Measurements from ENCODE around the gene KLHDC8B.

KLHDC8B gene

DNA sequence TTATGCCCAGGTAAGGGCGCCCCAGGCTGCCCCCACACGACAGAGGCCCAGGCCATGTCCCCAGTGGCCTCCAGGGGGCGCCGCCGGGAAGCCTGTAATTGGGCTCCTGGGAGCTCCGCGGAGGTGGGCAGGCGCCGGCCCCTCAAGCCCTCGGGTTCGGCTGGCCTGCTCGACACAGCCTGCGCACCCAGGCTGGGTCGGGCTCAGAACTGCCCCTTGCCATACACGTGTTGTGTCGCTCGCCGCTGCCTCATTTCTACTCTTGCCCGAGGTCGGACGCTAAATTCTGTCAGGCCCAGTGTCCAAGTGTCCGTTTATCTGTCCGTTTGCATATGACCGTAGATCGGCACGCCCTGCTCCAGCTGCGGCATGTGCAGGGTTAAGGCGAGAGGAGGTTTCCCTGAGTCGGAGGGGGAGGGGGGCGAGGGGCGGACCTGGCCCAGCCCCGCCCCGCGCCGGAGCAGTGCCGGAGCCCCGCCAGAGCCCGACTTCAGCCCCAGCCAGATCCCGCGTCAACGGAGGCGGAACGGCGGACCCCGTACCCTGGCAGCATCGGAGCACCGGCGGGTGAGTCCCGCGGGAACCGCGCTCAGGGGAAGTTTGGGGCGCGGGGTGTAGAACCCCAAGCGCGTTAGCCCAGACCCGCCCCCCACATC lies at the start of gene KLHDC8B:
KLHDC8B (plus strand) TSS at position 480 of the 656 bp plus-strand sequence. CDS start 1,172 bp downstream, outside the sequence.
- DNase-seq: peak; percentile 67

DNA sequence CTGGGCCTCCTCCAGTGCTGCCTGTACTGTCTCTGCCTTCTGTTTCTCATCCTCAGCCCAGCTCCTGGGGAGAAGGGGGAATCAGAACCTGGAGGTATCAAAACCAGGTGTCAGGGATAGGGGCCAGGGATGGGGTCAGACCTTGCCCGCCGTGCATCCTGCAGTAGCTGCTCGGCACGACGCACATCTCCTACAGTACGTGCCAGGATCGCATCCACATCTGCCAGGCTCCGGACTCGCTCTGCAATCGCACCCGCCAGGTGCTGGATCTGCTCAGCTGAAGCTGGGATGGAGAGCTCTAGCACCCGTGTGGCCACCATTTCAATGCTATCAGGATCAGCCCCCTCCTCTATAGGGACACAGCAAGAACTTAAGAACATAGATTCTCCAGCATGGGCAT lies 49.4 kb upstream of the KLHDC8B start:
- no peak for DNase-seq

DNA sequence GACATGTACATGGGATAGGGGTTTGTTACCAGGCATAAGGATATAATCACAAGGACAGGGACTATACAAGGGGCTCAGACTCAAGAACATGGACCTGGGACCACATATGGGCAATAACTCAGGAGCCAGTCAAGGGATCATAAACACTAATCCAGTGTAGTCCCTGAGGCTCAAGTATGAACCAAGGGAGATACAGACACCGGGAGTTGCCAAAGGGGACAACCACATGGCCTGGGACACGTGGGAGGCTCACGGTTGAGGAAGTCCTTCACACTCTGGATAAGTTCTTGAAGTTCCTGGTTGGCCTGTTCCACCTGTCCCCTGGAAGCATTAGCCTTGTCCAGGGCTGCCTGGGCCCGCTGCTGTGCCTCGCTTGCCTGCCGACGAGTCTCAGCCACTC lies 48.9 kb upstream of the KLHDC8B start:
- no peak for DNase-seq

DNA sequence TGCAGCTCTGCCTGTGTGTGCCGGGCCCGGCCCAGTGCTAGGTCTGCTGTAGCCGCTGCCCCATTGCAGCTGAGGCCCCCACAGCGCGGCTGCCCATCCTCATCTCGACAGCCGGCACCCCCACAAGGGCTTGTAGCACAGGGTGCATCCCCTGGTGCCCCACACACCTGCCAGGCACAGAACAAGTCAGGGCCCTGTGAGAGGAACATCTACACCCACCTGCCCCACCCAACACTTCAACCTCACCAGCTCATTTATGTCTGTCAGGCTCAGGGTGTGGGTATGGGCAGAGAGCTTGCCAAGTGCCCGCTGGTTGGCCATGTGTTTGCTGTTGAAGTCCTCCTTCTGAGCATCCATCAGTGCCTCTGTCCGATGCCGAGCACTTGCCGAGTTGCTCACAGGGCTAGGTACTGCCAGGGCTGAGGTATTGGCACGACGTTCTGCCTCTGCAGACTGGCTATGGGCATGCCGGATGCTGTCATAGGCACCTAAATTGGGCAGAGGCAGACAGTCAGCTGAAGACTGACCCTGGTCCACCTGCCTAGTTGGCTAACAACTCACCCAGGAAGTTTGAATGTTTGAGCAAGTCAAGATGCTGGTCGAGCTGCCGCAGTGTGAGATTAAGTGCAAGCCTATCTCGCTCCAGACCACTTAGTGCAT lies 48.4 kb upstream of the KLHDC8B start:
- no peak for DNase-seq

DNA sequence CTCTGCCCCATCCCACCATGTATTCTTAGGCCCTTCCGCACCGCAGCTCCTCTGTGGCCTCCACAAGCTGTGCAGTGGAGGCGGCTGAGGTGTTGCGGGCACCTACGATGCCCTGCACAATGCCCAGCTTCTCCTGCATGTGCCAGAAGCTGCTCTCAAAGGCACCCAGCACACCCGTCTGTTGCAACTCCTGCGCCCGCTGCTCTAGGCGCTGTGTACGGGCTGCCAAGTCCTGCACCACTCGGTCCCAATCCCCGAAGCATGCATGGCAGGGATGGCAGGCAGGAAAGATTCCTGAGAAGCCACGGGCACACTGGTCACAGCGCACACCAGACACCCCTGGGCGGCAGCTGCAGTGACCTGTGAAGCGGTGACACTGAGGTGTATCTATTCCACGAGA lies 47.7 kb upstream of the KLHDC8B start:
- no peak for DNase-seq

DNA sequence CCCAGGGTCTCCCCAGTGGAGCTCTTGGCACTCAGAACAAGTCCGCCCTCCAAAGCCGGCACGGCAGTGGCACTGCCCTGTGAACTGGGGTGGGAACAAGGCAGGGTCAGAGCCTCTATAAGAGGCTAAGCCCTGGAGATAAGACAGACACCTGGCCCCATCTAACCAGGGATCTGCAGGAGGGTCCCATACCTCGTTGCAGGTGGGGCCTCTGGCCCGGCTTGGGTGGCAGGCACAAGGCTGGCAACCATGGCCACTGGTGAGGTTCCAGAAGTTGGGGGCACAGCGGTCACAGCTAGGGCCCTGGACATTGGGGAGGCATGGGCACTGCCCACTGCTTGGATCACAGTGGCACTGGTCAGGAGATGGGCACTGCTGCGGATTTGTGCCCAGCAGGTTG lies 47.2 kb upstream of the KLHDC8B start:
- no peak for DNase-seq

DNA sequence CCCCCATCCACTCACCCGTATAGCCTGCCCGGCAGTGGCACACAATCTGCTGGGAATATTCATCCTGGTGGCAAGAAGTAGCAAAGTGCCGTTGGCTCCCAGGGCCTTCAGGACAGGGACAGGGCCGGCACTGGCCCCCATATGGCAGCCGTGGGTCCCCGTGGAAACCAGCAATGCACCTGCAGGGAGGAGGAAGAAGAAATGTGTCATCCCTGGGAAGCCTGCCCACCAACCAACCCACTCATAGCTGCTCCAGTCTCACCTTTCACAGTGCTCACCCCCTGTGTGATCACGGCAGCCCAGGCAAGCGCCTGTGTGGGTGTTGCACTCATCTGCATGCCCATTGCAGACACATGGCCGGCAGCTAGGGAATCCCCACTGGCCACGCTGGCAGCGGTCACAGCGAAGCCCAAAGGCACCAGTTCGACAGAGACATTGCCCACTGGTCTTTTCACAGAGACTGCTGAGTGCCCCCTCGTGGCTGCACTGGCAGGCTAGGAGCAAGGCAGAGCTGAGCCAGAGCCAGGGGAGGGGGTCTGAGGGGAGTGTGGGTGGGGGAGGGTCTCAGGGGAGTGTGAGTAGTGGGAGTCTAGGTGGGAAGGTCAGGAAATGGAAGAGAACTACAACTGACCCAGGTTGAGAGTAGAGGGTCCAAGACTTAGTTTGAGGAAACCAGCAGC lies 46.3 kb upstream of the KLHDC8B start:
- DNase-seq: no peak

DNA sequence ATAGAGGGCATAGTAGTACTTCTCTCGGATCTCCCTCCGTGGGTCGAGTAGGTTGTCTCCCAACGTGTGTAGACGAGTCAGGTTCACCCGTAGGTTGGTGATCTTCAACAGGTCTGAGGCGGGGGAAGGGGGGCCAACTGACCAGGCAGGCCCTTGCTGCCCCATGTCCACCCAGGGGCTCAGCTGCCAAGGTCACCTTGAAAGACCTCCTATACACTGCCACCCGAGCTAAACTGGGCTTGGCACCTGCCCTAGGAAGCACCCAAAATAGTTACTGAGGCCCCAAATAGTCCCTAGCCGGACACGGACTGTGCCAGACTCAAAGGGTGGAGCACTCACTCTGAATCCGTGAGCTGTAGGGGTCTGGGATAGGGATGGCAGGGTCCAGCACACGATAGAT lies 40.4 kb upstream of the KLHDC8B start:
- no peak for DNase-seq

DNA sequence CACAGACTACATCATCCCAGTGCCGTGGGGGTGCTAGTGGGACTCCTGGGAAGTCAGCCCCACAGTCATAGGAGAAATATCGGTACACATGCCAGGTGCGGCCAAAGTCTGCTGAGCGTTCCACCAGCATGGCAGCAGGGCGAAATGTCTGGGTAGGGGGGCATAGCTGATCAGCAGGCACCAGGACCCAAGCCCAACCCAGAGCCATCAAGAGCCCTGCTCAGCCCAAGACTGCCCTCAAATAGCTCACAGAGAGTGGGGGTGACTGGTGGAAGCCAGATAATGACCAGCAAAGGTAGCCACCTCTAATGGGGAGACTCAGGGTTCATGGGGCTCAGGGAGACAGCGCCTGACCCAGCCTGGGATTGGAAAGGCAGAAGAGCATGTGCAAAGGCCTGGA lies 39.8 kb upstream of the KLHDC8B start:
- DNase-seq: no peak

DNA sequence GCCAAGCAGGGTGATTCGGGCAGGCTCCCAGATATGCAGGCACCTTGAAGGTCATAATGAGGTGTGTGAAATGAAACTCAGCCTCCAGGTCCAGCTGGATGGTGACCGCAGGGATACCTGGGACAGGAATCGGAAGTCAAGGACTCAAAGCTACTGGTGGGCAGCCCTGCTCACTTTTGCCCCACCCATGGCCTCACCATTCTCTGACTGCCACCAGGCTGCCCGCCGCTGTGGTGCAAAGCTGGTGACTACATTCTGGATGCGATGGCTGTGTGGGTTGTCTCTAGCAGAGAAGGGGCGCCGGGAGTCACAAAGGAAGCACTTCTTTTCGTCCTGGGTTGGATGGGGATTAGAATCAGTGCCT lies 39.3 kb upstream of the KLHDC8B start:
- no peak for DNase-seq

DNA sequence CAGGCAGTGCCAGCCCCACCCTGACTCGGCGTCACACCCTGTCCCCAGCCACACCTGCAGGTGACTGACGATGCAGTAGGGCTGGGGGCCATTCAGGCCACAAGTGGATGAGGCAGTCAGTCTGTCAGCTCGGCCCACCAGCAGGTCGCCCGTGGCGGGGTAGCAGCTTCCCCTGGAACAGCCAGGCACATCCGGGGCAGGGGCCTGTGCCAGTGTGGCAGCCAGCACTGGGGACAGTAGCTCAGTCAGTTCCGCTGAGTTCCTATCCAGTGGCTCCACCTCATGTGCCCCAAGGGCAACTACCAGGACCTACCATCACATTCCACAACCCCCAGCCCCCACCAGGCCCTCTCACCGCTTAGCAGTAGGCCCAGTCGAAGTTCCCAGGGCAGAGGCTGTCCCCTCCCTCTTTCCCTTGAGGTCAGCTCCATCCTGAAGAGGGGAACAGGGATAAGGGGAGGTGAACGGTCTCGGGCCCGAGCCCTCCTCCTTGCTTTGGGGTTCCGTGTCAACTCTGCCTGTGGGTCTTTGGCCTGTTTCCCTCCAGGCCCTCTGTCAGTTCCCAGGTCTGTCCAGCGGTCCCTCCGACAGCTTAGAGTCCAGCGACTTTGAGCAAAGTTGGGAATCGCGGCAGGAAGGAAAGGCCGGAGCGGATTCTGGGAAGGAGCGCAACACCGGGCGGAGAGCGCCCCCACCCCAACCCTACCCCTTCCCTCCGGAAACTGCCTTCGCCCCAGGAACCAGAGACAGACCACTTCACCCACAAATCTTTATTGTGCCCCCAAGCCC lies 38.8 kb upstream of the KLHDC8B start, which contains the start of gene LAMB2:
LAMB2 (minus strand) TSS at position 614 of the 789 bp plus-strand sequence; CDS start at position 431, 183 bp downstream.
- DNase-seq: no peak

DNA sequence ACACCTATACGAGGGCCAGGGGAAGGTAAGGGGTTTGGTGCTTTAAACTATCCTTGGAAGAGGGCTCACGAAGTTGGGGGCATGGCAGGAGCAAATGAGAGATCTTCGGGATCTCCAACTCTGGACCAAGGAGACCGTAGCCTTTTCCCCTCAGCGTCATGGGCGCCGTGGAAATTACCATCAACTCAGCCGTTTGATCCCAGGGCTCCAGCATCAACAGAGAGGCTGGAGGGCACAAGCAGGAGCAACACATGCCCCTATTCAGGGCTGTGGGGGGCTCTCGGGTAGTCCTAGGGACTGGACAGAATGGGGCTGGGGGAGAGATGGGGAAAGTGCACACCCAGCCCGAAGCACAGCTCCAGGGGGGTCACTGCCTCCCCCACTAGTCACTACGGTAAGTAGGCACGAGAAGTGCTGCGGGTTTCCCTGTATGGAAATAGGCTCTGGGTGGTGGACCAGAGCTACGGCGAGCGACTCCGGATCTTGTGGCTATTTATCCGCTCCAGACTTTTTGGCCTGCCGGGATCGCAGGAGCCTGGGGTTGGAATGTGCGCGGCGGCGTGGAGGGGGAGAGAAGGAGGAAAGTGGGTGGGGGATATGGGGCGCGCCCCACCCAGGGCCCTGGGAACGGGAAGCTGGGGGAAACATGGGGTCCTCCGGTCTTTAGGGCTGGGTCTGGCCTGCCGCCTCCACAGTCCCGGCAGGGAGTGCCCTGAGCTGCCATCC lies 38.0 kb upstream of the KLHDC8B start:
- DNase-seq: no peak

DNA sequence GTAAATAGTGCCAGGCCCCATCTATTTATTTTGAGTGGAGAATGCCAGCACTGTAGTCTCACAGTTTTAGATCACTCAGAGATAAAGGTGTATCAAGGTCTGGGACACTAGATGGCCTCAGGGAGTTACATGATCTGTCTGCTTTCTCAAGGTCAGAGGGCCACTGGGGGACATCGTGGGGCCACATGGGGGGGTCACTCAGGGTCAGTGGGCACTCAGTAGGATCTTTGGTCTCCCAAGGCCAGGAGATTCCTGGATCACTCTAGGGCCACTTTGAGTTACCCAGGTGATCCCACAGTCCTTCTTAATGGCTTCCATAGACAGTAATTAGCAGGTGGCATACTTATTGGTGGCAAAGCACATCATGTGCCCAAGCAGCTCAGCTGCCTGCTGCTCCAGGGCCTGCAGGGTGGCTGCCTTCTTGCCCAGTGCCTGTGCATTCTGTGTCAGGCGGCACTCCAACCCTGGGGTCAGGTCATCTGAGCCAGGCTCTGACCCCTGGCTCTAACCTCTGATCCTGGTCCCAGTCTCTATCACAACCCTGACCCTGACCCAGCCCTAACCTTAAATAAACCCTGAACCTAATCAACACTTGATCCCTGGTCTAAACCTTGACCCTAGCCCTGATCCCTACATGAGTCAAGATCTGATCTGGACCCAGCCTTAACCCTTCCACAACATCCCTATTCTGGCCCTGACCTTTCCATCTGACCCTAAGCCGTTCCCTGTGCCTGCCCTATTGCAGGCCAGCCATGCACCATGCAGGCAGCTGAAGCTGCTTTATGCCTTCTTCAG lies 36.7 kb upstream of the KLHDC8B start:
- DNase-seq: no peak

DNA sequence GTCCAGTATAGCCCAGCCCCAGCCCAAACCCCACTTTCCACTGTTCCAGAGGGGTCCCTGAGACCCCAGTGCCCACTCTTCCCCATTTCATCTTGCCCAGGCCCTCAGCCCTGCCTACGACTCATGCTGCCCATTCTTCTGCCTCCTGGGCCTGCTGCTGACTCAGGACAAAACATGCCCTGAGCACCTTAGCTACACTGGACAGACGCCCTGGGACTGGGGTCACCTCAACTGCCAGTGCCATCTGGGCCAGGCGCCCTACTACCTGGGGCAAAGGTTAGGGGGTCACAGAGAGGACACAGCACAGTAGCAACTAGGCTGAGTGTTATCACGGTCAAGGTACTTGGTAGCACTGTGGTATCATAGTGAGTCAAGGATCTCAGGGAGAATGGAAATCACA lies 35.9 kb upstream of the KLHDC8B start:
- no peak for DNase-seq

DNA sequence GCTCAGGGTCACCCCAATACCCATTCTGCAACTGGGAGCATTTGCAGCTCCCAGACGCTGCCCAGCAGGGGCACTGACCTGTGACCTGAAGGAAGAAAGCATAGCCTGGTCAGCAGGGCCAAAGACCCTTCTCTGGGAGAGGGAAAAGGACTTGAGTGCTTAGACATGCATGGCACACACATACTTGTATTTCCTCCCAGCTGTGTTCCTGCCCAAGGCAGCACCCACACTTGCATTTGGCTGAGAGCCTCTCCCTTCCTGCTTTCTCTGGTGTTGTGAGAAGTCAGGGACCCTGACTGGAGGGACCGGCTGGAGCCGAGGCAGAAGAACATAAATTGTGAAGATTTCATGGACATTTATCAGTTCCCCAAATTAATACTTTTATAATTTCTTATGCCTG lies 31.3 kb upstream of the KLHDC8B start:
- DNase-seq: no peak

DNA sequence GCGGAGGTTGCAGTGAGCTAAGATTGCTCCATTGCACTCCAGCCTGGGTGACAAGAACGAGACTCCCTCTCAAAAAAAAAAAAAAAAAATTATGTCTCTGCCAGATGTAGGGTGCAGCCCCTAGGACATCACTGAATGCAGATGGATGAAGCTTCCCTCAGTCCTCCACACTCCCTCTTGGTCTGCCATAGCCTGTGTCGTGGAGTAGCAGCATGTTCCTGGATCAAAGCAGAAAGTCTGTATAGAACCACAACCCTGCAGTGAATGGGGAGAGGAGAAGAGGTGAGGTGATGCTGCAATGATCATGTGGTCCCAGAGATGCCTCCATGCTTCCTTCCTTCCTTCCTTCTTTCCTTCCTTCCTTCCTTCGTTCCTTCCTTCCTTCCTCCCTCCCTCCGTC lies 23.2 kb upstream of the KLHDC8B start:
- no peak for DNase-seq

DNA sequence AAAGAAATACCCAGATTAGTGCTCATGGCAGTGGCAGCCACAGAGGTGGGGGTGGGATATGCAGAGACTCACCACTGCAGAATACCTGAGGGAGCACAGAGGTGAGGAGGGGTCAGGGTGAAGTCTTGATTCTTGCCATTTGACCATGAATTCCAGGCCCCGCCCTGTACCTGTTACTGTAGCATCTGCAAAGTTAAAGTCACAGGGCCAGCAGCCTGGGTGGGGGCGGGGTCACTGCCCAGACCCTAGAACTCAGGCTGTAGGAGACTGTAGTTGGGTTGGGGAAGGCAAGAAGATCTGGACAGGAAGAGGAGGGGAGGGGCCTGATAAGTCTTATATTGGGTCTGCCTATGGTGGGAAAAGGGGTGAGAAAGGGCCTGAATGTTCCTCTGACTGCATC lies 19.8 kb upstream of the KLHDC8B start:
- DNase-seq: no peak

DNA sequence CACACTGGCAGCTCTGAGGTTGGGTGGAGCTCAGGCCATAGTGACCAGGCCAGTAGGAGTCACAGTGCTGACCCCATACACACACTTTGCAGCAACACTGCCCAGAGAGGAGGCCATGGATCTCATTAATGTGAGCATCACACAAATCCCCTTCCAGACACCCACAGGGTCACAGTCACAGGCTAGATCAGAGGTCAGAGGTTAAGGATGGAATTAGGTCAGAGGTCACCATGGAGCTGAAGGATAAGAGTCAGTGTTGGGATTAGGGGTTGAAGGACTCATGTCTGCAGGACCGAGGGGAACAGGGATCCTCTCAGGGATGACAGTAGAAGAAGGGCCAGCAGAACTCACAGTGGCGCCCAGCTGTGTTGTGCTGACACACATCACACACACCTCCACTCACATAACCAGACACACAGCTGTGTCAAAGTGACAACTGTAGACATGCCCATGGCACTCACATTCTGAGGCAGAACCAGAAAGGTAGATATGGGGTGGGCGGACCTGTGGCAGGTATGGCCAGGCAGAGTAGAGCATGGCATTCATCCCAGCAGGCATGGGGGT lies 18.0 kb upstream of the KLHDC8B start:
- DNase-seq: no peak

DNA sequence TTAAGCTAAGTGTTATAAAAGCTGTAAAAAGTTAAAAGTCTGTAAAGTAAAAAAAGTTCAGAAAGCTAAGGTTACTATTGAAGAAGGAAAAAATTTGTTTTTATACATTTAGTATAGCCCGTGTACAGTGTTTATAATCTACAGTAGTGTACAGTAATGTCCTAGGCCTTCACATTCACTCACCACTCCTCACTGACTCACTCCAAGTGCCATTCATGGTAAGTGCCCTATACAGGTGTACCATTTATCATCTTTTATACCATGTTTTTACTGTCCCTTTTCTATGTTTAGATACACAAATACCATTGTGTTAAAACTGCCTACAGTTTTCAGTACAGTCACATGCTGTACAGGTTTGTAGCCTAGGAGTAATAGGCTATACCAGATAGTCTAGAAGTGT lies 14.1 kb upstream of the KLHDC8B start:
- no peak for DNase-seq

DNA sequence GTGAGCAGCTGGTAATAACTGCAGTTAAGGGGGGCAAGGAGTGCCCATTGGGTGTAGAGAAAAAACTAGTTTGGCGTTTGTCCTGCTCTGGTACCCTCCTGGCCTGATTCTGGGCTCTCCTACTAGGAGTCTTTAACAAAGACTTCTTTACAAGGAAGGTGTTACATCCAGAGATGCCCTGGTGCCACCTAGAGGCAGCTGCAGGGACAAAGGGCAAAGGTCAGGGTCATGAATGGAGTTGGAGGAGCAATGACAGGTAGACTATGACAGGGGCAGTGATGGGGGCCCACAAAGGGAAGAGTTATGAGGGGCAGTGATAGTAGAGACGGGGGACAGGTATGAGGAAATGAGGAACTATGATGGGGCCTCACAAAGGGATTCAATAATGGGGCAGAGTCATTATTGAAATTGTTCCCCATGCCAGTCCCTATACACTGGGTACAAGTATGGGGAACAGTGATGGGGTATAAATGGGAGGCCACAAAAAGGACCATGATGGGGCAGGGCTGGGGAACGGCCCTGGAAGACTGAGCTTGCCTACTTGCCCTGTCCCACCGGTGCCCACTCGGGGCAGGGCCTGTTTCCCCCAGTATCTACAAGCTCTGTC lies 13.2 kb upstream of the KLHDC8B start:
- peak; percentile 24 for DNase-seq

DNA sequence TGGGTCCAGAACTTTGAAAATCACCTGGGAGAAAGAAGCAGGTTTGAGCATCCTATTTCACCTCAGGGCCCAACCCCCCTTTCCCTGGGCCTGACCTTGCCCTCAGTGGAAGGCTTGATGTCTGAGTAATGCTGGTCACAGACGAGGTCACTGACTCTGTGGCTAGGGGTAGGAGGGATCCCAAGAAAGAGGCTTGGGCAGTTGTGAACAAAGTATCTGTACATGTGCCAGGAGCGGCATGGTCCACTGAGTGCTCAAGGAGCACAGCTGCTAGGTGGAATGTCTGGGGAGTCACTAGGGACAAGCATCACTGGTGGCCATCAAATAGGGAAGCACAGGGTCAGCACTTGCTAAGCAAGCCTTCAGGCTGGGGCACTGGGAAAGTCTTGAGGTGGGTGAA lies 12.6 kb upstream of the KLHDC8B start:
- no peak for DNase-seq
